B cell (primary cell): ENCODE measurements around the gene ARIH2.

ENCODE experiments used
- EZH2 ChIP-seq: IDR thresholded peaks from 2 replicates; pipeline ENCODE4 v1.6.1; 2012; ENCODE audit warnings: borderline replicate concordance, low read depth, mild to moderate bottlenecking, moderate library complexity, low read length; ENCODE audit not compliant: insufficient read depth, poor library complexity, severe bottlenecking
- TF ChIP-seq, protein P1 (sequence below): fragments of 200-600 bp; IDR thresholded peaks from one replicate; pipeline ENCODE4 v1.8.0; 2022; ENCODE audit warnings: antibody characterized with exemption, mild to moderate bottlenecking

DNA sequence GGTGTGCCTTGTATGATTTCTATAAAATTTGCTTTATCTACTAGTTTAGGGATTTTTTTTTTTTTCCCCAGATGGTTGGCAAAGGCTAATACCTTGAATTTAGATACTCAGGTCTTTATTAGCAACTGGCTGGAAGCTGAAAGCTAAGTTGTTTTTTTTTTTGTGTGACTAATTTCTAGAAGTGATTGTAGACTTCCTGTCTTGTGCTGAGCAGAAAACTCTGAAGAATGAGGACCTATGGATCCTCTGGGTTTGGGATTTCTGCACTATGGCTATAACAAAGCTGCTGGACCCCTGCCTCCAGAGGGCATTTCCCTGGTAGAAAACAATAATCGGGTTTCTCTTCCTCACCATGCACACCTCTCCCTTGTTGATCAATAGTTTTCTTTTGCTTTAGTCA, 10.0 kb downstream of the ARIH2 start:
- TF ChIP-seq, protein P1, sequence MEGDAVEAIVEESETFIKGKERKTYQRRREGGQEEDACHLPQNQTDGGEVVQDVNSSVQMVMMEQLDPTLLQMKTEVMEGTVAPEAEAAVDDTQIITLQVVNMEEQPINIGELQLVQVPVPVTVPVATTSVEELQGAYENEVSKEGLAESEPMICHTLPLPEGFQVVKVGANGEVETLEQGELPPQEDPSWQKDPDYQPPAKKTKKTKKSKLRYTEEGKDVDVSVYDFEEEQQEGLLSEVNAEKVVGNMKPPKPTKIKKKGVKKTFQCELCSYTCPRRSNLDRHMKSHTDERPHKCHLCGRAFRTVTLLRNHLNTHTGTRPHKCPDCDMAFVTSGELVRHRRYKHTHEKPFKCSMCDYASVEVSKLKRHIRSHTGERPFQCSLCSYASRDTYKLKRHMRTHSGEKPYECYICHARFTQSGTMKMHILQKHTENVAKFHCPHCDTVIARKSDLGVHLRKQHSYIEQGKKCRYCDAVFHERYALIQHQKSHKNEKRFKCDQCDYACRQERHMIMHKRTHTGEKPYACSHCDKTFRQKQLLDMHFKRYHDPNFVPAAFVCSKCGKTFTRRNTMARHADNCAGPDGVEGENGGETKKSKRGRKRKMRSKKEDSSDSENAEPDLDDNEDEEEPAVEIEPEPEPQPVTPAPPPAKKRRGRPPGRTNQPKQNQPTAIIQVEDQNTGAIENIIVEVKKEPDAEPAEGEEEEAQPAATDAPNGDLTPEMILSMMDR = no peak
- no peak for TF ChIP-seq EZH2
